Activated CD4-positive, alpha-beta T cell treated with anti-CD3 and anti-CD28 coated beads, Interleukin-2, Interleukin-6, amounts not matched to agents 100 ng/mL and 50 ng/mL, durations not matched to agents 16 hours and 8 hours (primary cell): ENCODE data around the gene MICALL1.
A peak's percentile ranks its signal among the peaks of the same experiment; 100 is the strongest.

ENCODE experiments used
- DNase-seq: peaks from one replicate; pipeline ENCODE4 v3.0.0-alpha.2; 2020

The MICALL1 gene, protein sequence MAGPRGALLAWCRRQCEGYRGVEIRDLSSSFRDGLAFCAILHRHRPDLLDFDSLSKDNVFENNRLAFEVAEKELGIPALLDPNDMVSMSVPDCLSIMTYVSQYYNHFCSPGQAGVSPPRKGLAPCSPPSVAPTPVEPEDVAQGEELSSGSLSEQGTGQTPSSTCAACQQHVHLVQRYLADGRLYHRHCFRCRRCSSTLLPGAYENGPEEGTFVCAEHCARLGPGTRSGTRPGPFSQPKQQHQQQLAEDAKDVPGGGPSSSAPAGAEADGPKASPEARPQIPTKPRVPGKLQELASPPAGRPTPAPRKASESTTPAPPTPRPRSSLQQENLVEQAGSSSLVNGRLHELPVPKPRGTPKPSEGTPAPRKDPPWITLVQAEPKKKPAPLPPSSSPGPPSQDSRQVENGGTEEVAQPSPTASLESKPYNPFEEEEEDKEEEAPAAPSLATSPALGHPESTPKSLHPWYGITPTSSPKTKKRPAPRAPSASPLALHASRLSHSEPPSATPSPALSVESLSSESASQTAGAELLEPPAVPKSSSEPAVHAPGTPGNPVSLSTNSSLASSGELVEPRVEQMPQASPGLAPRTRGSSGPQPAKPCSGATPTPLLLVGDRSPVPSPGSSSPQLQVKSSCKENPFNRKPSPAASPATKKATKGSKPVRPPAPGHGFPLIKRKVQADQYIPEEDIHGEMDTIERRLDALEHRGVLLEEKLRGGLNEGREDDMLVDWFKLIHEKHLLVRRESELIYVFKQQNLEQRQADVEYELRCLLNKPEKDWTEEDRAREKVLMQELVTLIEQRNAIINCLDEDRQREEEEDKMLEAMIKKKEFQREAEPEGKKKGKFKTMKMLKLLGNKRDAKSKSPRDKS

DNA sequence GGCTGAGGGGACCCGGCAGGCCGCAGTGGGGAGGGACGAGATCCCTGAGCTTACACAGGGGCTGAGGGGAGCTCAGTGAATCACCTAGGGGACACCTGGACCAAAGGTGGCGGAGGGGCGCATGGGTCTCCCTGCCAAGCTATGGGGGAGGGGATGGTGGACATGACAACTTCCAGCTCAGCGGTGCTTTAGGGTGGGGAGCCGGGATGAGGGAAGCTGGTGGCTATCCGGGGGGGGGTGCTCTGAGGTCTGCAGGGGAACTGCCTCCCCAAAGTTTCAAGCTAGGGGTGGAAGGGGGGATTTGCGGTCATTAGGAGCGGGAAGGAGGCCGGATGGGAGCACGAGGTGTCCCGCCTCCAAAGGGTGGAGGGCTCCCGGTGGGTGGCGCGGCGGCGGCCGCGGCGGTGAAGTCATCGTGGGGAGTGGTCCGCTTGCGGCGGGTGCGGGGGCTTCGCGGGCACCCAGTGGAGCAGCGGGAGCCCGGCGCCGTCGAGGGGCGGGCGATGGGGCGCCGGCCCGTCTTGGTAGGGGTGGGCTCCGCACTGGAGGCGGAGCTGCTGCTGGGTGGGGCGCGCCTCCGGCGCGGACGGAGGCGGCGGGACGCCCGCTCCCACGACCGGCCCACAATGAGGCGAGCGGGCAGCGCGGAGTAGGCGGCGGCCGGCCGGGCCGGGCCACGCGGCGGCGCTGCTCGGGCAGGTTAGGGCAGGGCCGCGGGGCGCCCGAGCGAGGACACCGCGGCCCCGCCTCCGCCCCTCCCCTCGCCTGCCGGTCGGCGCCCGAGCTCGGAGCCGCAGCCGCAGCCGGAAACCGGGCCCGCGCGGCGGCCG is at the start of gene MICALL1:
Gene MICALL1 (plus strand): TSS at position 764 of the 830 bp plus-strand sequence. CDS start 126 bp downstream, outside the sequence.
- DNase-seq, result peak; percentile 71

DNA sequence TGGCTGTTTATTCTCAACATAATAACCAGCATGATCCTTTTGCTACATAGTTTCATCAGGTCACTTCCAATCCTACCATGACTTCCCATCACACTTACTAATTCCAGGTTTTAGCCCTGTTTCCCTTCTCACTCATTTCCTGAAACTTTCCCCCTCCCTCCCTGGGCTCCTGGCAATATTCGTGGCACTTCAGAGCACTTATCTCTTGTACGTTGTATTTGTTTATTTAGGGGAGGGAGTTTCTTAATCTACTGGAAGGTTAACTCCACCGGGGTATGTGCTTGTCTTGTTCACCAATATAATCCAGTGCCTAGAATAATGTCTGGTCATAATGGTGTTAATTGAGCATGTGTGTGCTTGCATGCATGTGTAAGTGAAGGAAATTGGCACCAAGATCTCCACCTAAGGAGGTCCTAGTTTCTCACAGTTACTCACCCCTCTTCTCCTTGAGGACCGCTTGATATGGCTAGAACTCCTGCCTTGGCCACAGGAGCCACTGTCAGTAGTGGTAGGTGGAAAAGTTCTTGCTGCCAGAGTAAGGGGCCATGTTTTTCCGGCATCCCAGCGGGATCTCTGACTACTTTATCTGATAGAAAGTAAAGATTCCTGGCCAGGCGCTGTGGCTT is 45.2 kb upstream of the MICALL1 start:
- DNase-seq, result no peak

DNA sequence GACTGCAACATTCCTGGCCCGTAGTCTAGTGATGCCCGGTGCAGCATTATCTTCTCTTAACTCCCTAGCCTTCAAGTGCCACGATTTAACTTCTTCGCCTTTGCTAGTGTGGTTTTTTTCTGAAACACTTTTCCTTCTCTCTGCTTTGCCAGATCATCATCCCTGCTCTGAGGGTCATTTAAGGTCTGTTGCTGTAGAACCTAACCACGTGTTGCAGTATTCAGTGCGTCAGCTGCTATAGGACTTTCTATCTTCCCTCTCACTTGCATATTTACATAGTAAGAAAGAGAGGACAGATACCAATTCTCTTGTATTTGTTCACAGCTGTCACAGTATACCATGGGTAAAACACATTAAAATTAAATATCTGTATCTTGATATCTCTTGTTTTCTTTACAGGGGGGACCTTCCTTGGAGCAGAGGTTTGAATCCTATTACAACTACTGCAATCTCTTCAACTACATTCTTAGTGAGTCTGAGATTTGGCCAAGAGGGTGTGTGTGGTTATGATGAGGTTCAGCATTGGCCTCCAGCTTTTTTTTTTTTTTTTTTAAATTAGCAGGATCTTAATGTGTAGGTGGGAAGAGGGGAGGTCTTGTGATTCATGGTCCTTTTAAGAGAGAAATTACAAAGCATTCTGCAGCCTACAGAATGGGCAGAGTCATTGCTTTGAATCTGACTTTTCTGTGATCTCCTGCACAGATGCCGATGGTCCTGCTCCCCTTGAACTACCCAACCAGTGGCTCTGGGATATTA is 43.3 kb upstream of the MICALL1 start:
- no peak for DNase-seq

DNA sequence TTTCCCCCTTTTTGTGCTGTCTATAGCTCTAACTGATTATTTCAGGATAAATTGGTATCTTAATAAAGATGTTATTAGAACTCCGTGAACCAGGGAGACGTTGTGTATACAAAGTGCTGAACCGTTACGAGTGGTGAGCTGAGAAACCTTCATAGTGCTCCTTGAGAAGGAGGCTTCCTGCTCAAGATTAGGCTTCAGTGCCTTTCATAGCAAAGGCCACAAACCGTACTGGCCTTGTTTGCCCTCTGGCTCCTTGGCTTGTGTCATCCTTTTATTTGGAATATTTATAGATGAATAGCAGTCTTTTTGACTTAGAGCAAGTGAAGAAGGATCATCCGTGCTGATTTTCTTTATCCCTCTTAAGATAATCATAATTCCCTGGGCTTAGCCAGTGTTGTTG is 40.6 kb upstream of the MICALL1 start:
- DNase-seq, result no peak

DNA sequence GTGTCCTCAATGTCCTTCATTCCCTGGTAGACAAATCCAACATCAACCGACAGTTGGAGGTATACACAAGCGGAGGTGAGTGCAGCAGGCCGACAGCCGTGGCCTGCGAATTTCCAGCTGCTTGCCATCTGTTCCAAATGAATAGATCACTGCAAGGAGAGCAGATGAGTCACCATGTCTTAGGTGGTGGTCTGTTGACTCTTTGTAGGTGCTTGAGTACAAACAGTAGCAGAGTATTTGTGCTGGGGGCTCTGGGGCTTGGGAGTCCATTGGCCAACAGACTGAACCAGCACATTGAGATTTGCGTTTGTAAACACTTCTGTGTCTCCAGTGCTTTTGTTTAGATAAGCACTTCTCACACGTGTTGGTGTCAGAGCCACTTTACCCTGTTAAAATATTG is 35.8 kb upstream of the MICALL1 start:
- no peak for DNase-seq

DNA sequence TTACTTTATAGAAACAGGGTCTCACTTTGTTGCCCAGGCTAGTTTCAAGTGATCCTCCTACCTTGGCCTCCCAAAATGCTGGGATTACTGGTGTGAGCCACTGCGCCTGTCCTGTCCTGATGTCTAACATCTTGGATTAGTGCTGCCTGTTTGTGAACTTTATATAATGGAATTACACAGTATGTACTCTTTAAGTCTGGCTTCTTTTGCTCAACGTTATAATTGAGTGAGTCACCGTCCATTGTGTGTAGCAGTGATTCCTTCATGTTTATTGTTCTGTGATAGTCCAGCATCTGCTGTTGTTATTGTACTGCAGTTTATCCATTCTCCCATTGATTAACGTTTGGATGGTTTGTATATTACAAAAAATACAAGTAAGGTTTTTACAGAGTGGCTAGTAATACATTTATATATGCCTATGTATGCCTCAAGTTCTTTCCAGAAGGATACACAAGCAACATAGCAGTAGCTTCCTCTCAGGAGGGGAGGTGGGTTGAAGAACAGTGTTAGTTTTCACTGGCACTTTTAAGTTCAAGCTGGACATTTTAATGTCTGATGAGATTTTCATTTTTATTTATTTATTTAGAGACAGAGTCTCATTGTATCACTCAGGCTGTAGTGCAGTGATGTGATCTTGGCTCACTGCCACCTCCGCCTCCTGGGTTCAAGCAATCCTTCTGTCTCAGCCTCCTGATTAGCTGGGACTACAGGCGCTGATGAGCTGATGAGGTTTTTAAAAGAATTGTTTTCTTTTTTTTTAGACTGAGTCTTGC is 25.2 kb upstream of the MICALL1 start:
- no peak for DNase-seq

DNA sequence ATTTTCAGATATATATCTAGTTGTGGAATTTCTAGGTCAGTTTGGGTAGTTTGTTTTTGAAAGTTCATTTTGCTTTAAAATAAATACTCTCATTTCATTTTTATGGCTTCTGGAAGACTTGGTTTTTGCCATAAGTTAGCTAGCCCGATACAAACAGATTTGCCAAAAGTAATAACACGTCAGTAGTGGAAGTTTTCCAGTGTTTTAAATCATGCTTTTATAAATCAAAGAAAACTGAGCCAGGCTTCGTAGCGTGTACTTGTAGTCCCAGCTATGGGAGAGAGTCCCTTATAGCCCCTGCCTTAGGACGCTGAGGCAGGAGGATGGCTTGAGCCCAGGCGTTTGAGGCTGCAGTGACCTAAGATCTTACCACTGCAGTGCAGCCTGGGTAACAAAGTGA is 21.7 kb upstream of the MICALL1 start:
- DNase-seq, result no peak

DNA sequence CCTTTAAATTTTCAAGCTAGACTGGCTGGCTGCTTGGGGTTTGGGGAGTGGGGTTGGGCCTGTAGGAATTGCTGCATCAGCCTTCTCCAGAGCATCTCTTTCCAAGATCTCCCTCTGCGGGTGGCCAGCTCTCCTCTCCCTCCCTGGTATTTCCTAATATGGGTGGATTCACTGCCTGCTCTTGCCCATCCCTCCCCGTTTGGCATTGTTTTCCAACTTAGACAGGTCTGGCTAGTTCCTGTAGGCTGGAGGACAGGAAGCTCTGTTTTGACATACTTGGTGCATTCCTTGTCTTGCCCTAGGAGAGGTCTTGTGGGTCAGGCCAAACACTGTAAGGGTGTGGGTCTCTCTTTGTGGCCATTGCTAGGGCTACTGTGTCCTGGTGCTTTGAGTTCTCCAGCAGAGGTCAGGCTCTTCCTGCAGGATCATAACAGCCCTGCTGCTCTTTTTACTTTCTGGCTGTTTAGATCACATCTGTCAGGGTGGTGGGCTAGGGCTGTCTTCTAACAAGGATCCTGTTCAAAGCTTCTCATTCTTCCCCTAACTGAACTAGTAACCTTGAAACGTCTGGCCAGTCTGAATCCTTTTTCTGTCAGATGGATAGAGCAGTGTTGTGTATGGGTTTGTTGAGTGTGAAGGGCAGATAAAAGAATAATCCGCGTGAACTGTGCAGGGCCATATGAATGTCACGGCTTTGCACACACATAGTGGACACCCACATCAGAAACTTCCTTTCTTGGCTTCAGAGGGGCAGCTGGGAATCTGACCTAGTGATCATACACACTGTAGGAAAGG is 18.3 kb upstream of the MICALL1 start:
- no peak for DNase-seq

DNA sequence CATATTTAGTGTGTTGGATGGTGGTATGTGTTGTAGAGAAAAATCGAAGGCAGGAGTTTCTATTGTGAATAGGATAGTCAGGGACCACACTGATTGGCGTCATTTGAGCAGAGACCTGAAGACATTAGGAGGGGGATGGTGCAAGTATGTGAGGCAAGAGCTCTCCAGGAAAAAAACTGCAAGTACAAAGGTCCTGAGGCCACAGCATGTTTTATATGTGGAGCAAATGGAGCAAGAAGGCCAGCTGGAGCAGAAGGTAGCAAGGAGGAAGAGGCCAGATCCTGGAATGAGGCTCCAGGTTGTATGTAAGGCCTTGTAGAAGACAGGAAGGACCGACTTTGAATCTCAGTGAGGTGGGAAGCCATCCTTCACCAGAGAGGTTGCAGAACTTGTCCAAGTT is 14.2 kb upstream of the MICALL1 start:
- DNase-seq, result no peak

DNA sequence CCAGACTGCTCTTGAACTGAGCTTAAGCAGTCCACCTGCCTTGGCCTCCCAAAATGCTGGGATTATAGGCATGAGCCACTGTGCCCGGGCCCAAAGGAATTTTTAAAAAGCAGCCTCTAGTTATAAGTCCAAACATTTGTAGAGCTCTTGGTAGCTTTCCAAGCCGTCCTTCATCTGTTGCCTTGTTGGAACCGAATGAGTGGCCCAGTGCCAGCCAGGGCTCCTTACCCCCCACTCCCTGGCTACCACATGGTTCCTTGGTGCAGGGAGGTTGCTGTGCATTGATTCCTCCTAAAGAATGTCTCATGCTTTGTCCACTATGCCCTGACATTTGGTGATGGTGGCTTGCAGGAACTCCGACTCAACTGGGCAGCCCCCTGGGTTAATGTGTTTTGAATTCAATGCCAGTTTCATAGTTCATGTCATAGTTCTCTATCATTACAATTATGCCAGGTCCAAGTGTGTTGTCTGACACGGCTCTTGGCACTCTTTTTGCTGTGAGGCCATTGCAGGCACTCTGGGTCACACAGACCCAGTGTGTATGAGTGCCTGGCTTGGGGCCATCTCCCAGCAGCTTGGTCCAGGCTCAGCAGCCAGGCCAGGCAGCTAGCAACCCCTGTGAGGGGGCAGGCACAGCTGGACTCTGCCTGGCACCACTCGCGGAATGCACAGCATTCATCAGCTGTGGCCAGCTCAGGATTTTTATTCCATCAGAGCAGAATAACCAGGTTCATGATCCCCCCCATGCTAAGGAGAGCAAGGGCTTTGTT is 13.3 kb upstream of the MICALL1 start:
- no peak for DNase-seq

DNA sequence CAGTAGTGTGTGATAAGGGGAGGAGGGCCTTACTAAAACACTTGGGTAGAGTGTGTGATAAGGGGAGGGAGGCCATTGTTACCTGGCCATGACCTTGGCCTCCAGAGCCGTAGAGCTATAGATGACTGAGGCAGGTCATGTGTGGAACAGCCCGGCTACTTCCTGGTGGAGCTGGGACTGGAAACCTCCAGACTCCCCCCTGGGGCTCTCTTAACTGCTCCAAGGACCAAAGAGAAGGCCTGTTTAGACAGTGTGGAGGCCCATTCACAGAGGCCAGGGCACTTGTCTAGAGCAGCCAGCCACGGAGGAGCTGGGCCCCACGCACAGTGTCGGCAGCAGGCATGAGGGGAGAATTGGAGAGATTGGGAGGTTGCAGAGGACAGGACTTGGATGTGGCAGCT is 12.5 kb upstream of the MICALL1 start:
- no peak for DNase-seq

DNA sequence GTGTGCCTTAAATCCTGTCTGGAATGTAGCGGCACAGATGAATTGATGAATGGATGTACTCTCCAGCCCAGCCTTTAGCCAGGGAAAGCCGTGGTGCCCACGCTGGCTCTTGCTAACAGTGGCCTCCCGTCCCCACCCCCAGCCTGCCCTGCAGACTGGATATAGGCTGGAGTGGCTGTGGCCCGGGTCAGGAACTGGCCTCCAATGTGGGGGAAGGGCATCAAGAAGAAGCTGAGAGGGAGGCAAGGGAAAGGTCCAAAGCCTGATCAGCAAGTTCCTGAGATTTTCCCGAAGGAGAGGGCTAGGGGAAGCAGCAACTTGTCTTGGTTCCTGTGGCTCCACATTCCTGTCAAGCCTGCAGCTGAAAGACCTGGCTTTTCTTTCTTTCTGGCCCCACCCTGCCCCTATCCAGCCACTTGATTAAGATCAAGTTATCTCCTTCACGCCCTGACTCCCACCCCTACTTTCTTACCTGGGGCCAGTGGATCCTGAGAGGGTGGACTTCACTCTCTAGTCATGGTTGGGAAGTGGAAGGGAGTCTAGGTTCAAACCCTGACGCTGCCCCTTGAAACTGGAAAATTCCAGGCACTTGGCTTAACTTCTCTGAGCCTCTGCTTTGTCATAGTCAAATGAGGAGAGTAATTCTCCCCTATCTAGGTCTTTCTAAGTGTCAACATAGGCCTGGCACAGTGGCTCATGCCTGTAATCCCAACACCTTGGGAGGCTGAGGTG is 11.0 kb upstream of the MICALL1 start:
- DNase-seq, result no peak

DNA sequence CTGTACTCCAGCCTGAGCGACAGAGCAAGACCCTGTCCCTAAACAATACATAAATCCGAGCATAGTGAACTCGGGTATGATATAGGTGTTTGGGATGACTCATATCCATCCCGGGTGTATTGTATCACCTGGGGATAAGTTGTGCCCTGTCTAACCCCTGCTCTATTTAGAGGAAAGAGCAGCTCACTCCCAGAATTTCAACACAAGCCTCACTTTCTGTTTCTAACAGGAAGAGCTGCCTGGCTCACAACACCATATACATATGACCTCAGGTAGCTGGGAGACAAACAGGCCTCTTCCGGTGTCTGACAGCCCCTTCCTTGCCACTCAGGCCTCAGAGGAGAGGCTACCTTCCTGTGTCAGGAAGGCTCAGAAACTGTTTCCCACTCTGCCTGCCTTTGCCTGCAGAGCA is 9.9 kb upstream of the MICALL1 start:
- peak; percentile 72 for DNase-seq

DNA sequence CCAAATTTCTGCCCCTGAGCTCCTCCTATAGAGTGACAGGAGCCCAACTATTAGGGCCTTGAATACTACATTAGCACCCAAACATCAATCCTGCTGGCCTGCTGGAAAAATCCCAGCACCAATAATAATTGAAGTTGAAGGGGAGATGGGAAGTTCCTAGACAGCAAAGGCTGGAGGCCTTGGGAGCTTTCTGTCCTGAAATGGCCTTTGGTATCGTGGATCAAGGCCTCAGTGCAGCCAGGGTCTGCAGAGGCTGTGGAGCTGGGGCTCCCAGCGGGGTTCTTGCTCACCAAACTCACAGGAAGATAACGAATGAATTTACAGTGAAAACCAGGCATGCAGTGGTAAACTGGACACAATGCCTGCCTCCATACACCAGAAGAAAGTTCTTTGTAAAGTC is 9.2 kb upstream of the MICALL1 start:
- no peak for DNase-seq

DNA sequence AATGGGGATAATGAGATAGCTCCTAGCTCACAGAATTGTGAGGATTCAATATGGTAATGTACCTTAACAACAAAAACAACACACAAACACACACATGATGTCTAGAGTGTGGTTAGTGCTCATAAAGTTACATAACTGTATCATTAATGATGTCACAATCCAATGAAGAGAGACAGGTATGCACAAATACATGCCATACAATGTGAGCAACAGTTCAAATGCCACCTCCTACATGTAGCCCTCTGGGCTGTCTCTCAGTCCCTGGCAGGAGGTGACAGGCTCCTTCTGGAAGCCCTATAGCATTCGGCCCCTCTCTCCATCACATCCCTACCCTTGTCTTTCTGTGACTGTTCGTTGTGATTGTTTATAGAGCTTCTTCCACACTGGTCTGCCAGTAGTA is 8.3 kb upstream of the MICALL1 start:
- no peak for DNase-seq

DNA sequence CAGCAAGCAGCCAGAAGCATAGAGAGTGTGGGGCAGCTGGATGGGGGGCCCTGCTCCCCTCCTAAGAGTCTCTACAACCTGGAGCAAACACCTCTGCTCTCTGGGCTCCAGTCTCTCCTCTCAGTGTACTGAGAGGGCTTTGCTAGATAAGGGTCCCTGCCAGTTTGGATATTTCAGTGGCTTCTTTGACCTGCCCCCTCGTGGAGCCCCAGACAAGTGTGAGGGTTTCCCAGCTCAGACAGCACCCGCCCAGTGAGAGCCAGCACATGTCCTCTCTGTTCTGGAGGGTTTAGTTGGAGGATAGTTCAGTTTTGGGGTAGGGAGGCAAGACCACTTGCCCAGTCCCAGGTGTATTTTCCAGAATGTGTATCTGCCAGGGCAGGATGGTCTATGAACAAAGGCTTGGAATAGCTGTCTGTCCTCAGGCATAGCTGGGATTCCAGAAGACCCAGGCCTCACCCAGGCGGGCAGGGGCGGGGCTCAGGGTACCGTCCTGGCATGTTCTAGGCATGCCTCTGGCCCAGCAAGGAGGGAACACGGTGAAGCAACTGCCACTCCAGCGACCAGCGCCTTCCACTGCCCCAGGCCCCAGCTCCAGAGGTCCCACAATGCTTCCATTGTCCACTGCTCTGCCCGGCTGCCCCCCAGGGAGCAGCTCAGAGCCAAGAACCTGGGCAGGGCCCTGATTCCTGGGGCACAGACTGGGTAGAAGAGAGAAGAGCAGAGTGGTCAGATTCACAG is 7.5 kb upstream of the MICALL1 start:
- DNase-seq, result no peak

DNA sequence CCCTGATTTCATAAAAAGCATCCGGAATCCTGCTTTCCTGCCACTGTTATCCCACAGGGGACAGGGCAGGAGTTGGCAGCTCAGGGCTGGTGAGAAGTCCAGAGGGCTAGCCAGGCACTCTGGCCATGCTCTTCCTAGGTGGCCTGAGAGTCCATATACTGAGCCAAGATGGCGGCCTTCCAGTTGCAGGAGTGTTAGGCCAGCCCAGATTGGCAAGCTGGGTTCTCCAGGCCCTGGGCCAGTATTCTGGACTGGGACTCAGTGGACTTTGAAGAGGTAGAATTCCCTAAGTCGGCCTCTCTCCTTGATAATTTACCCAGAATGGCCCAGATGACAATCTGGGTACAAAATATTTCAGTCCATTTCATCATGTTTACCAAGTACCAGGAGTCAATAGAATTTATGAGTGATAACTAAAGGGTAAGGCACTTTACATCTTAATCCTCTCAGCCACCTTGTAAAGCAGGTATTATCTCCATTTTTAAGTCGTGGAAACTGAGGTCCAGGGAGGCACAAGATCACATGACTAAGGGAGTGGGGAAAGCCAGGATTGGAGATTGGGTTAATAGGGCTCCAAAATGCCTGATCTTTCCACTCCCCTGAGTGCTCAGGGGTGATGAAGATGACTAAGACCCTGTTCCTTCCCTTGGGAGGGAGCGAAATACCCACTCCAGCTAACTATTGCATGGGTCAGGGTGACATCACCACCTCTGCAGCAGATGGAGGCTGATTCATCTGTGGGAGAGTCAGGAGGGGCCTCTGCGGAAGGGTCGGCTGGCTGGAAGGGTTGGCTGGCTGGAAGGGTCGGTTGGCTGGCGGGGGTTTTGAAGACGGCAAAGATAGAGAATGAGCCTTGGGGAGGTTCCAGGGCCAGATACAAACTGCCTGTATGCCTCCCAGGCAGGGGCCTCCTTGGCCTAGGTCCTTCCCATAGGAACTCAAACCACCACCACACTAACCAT is 1.2 kb upstream of the MICALL1 start:
- no peak for DNase-seq
